ENCODE results near the gene ZPR1.

The ZPR1 gene

DNA sequence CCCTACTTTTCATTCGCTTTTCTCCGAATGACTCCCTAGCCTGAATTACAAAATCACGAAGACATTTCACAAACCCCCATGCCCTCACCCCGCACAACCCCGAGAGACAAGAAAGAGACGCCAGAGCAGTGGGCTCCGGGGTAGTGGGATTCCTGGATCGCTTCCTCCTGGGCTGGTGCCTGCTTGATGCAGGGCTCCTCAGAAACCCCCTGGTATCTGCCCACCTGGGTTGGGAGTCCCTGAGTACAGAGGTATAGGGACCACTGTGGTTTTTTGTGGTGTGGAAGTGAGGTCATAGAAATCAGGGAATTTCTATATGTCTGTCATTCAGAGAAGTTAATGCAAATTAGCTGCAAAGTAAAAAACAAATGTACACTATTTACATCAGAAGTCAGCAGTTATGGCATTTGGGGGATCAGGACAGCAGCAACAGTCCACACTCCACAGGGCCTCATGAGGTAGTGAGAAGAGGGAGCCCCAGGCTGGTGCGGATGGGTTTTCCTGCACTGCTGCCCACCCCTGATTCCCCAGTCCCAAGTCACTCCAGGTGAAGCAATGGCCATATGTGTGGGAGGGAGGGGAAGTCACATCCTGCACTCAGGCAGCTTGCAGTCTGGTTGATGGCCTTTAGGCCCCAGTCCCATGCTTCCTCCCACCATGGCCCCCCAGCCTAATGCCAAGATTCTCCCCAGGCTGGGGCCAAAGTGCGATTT lies 54.6 kb downstream of the ZPR1 start:
- no peaks in the 10 kb centered on the region for H3K36me3 Mint-ChIP-seq (ENCODE audit: low read depth)
- H3K27me3 Mint-ChIP-seq = peaks cover 15% of the 10 kb centered on the region
- H3K4me3 Mint-ChIP-seq = no peak overlapping the region
- H3K4me1 Mint-ChIP-seq (ENCODE audit: low read depth) = peaks cover 21% of the 10 kb centered on the region
- intact Hi-C loops (cut with micrococcal nuclease) = loop anchor here (5.0 kb wide), 1 partner anchor 374 kb away; no protein-coding TSS in a partner anchor
- no peak overlapping the region for H3K27ac Mint-ChIP-seq
- no peaks in the 10 kb centered on the region for H3K9me3 Mint-ChIP-seq

GRCh38 chr11:116732271-116733042 lies 55.4 kb downstream of the ZPR1 start:
- Mint-ChIP-seq H3K27ac (no peak overlapping the region), H3K4me3 (no peak overlapping the region), H3K9me3 (no peaks in the 10 kb centered on the region), H3K27me3 (peaks cover 19% of the 10 kb centered on the region), H3K4me1 (ENCODE audit: low read depth) (peaks cover 21% of the 10 kb centered on the region), H3K36me3 (ENCODE audit: low read depth) (no peaks in the 10 kb centered on the region)
- intact Hi-C loops (cut with micrococcal nuclease) = loop anchor here (5.0 kb wide), 1 partner anchor 375 kb away; no protein-coding TSS in a partner anchor

GRCh38 chr11:116731821-116732220 lies 56.0 kb downstream of the ZPR1 start:
- intact Hi-C loops (cut with micrococcal nuclease) = loop anchor here (5.0 kb wide), 1 partner anchor 375 kb away; no protein-coding TSS in a partner anchor

GRCh38 chr11:116731097-116731761 lies 56.6 kb downstream of the ZPR1 start:
- H3K4me1 Mint-ChIP-seq (ENCODE audit: low read depth) = peaks cover 21% of the 10 kb centered on the region
- H3K36me3 Mint-ChIP-seq (ENCODE audit: low read depth) = no peaks in the 10 kb centered on the region
- H3K27ac Mint-ChIP-seq = no peak overlapping the region

More at GRCh38 chr11:116731821-116732220, 56.0 kb downstream of the ZPR1 start:
- H3K27ac Mint-ChIP-seq = no peak overlapping the region
- peaks cover 21% of the 10 kb centered on the region for H3K4me1 Mint-ChIP-seq (ENCODE audit: low read depth)
- peaks cover 19% of the 10 kb centered on the region for H3K27me3 Mint-ChIP-seq
- H3K9me3 Mint-ChIP-seq = no peaks in the 10 kb centered on the region
- H3K4me3 Mint-ChIP-seq = no peak overlapping the region
- H3K36me3 Mint-ChIP-seq (ENCODE audit: low read depth) = no peaks in the 10 kb centered on the region

DNA sequence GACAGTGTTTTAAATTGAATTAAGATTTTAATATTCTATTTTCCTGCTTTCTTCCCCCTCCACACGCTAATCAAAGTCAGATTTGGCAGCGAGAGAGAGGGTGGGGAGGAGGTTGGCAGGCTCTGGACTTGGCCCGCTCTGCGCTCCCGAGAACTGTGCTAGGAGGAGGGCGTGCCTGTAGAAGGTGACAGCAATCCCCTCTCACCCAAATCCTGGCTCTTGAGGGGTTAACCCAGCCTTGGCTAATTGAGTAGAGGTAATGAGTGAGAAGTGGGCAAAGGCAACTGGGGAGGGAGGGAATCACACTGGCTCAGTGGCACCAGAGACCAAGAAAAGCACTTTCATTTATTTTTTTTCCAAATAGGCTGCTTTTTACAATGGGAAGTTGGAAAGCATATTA lies 57.2 kb downstream of the ZPR1 start:
- Mint-ChIP-seq H3K36me3 (ENCODE audit: low read depth) (no peaks in the 10 kb centered on the region), H3K27ac (no peak overlapping the region), H3K27me3 (peaks cover 23% of the 10 kb centered on the region), H3K9me3 (no peaks in the 10 kb centered on the region), H3K4me1 (ENCODE audit: low read depth) (peaks cover 21% of the 10 kb centered on the region), H3K4me3 (no peak overlapping the region)
- intact Hi-C loops (cut with micrococcal nuclease) = loop anchor here (5.0 kb wide), 1 partner anchor 377 kb away; no protein-coding TSS in a partner anchor

More at GRCh38 chr11:116731097-116731761, 56.6 kb downstream of the ZPR1 start:
- intact Hi-C loops (cut with micrococcal nuclease) = loop anchor here (5.0 kb wide), 1 partner anchor 376 kb away; no protein-coding TSS in a partner anchor
- no peak overlapping the region for H3K4me3 Mint-ChIP-seq
- no peaks in the 10 kb centered on the region for H3K9me3 Mint-ChIP-seq
- peaks cover 20% of the 10 kb centered on the region for H3K27me3 Mint-ChIP-seq

DNA sequence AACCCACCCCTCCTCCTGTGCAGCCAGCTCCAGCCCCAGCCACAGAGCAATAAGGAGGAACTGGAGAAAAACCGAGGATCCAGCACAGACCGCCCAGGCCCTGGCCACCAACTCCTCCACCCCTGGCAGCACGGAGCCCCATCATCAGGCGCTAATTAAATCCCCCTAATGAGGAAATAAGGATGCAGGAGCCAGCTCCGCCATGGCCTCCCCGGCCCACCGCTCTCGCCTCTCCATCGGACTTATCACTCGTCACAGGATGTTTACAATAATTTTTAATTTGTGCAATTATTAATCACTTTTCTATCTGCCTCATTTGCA lies 57.6 kb downstream of the ZPR1 start:
- Mint-ChIP-seq H3K9me3 (no peaks in the 10 kb centered on the region), H3K4me3 (no peak overlapping the region), H3K4me1 (ENCODE audit: low read depth) (peaks cover 21% of the 10 kb centered on the region), H3K27me3 (peaks cover 24% of the 10 kb centered on the region), H3K27ac (no peak overlapping the region), H3K36me3 (ENCODE audit: low read depth) (no peaks in the 10 kb centered on the region)
- intact Hi-C loops (cut with micrococcal nuclease) = loop anchor here (5.0 kb wide), 1 partner anchor 377 kb away; no protein-coding TSS in a partner anchor

- H3K4me3 Mint-ChIP-seq = no peak overlapping the region
- peaks cover 24% of the 10 kb centered on the region for H3K27me3 Mint-ChIP-seq
- H3K27ac Mint-ChIP-seq = no peak overlapping the region
- intact Hi-C loops (cut with micrococcal nuclease) = loop anchor here (5.0 kb wide), 1 partner anchor 378 kb away; no protein-coding TSS in a partner anchor
- H3K4me1 Mint-ChIP-seq (ENCODE audit: low read depth) = peaks cover 21% of the 10 kb centered on the region
- H3K36me3 Mint-ChIP-seq (ENCODE audit: low read depth) = no peaks in the 10 kb centered on the region
- no peaks in the 10 kb centered on the region for H3K9me3 Mint-ChIP-seq
Measured at GRCh38 chr11:116729501-116730240, 58.2 kb downstream of the ZPR1 start.

DNA sequence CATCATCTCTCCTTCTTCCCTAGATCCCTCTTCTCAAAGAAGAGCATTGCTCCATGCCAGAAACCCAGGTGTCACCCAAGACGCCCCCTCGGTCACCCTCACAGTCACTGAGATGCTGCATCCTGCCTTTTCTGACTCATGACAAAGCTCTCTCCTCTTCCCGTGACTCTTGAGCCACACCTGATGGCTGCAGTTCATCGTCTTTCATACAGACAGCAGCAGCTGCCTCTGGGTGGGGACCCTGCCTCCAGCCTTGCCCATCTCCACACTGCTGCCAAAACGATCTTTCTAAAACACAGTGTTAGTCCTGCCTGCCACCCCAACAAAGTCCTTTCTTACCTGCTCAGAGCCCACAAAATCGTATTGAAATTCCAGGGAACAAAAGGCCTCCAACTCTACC lies 59.8 kb downstream of the ZPR1 start:
- peaks cover 29% of the 10 kb centered on the region for H3K27me3 Mint-ChIP-seq
- no peak overlapping the region for H3K27ac Mint-ChIP-seq
- H3K36me3 Mint-ChIP-seq (ENCODE audit: low read depth) = no peaks in the 10 kb centered on the region
- intact Hi-C loops (cut with micrococcal nuclease) = no loop called here
- H3K4me3 Mint-ChIP-seq = no peak overlapping the region
- H3K9me3 Mint-ChIP-seq = no peaks in the 10 kb centered on the region
- H3K4me1 Mint-ChIP-seq (ENCODE audit: low read depth) = peaks cover 7% of the 10 kb centered on the region

- H3K36me3 Mint-ChIP-seq (ENCODE audit: low read depth) = no peaks in the 10 kb centered on the region
- peaks cover 23% of the 10 kb centered on the region for H3K27me3 Mint-ChIP-seq
- intact Hi-C loops (cut with micrococcal nuclease) = no loop called here
- no peaks in the 10 kb centered on the region for H3K9me3 Mint-ChIP-seq
- H3K4me1 Mint-ChIP-seq (ENCODE audit: low read depth) = no peaks in the 10 kb centered on the region
- H3K4me3 Mint-ChIP-seq = no peak overlapping the region
- no peak overlapping the region for H3K27ac Mint-ChIP-seq
Measured at GRCh38 chr11:116725434-116726221, 62.2 kb downstream of the ZPR1 start.

- Mint-ChIP-seq H3K36me3 (ENCODE audit: low read depth) (no peaks in the 10 kb centered on the region), H3K9me3 (no peaks in the 10 kb centered on the region), H3K27me3 (peaks cover 23% of the 10 kb centered on the region), H3K4me3 (no peak overlapping the region), H3K27ac (no peak overlapping the region), H3K4me1 (ENCODE audit: low read depth) (no peaks in the 10 kb centered on the region)
- intact Hi-C loops (cut with micrococcal nuclease) = no loop called here
Measured at GRCh38 chr11:116724813-116725212, 63.0 kb downstream of the ZPR1 start.

Data from dendritic cell treated with granulocyte-macrophage colony-stimulating factor and Interleukin-4, amounts not matched to agents 40 ng/mL and 50 ng/mL, for 4 days (primary cell).